Measurements from ENCODE around the gene NTNG1. TPM values are rescaled to one million over a fixed set of nuclear protein-coding genes. Genes with fewer than 3 reads are reported as not detected.
"Not testable (repeated sequence)": the region's sequence is repeated elsewhere in the genome, so short reads cannot be mapped to it uniquely, and the experiment has no call there.

The NTNG1 gene
- total RNA-seq, 1 donor from 2014 or later = not detected

GRCh38 chr1:107141491-107142126, 770 bp downstream of the NTNG1 start:
- intact Hi-C loops (cut with DNase I) = no loop called here
- no peak for DNase-seq (ENCODE audit: low spot score)

- DNase-seq (ENCODE audit: low spot score) = no peak
- intact Hi-C loops (cut with DNase I) = no loop called here
Observed at GRCh38 chr1:107142140-107142542, 1.3 kb downstream of the NTNG1 start.

GRCh38 chr1:107142666-107143065, 1.8 kb downstream of the NTNG1 start:
- intact Hi-C loops (cut with DNase I) = no loop called here
- DNase-seq (ENCODE audit: low spot score) = no peak

- intact Hi-C loops (cut with DNase I) = no loop called here
- no peak for DNase-seq (ENCODE audit: low spot score)
Observed at GRCh38 chr1:107145637-107146036, 4.8 kb downstream of the NTNG1 start.

GRCh38 chr1:107147843-107148242, 7.0 kb downstream of the NTNG1 start:
- no peak for DNase-seq (ENCODE audit: low spot score)
- intact Hi-C loops (cut with DNase I) = no loop called here

GRCh38 chr1:107149946-107150345, 9.1 kb downstream of the NTNG1 start:
- intact Hi-C loops (cut with DNase I) = no loop called here
- DNase-seq (ENCODE audit: low spot score) = no peak

GRCh38 chr1:107151295-107151694, 10.5 kb downstream of the NTNG1 start:
- intact Hi-C loops (cut with DNase I) = no loop called here
- DNase-seq (ENCODE audit: low spot score) = no peak

GRCh38 chr1:107152395-107152794, 11.6 kb downstream of the NTNG1 start:
- DNase-seq (ENCODE audit: low spot score) = no peak
- intact Hi-C loops (cut with DNase I) = no loop called here

GRCh38 chr1:107153014-107153413, 12.2 kb downstream of the NTNG1 start:
- no peak for DNase-seq (ENCODE audit: low spot score)
- intact Hi-C loops (cut with DNase I) = no loop called here

GRCh38 chr1:107158496-107158895, 17.7 kb downstream of the NTNG1 start:
- intact Hi-C loops (cut with DNase I) = no loop called here
- DNase-seq (ENCODE audit: low spot score) = no peak

- no peak for DNase-seq (ENCODE audit: low spot score)
- intact Hi-C loops (cut with DNase I) = no loop called here
Observed at GRCh38 chr1:107158991-107159390, 18.2 kb downstream of the NTNG1 start.

GRCh38 chr1:107162745-107163144, 21.9 kb downstream of the NTNG1 start:
- intact Hi-C loops (cut with DNase I) = no loop called here
- DNase-seq (ENCODE audit: low spot score) = no peak

- intact Hi-C loops (cut with DNase I); DNase-seq (ENCODE audit: low spot score): not testable (repeated sequence)
Observed at GRCh38 chr1:107164901-107165300, 24.1 kb downstream of the NTNG1 start.

- DNase-seq (ENCODE audit: low spot score) = no peak
- intact Hi-C loops (cut with DNase I) = no loop called here
Observed at GRCh38 chr1:107169615-107170014, 28.8 kb downstream of the NTNG1 start.

GRCh38 chr1:107171333-107171732, 30.5 kb downstream of the NTNG1 start:
- intact Hi-C loops (cut with DNase I) = no loop called here
- DNase-seq (ENCODE audit: low spot score) = no peak

GRCh38 chr1:107172450-107173170, 31.8 kb downstream of the NTNG1 start:
- intact Hi-C loops (cut with DNase I) = no loop called here
- DNase-seq (ENCODE audit: low spot score) = no peak

- intact Hi-C loops (cut with DNase I) = no loop called here
Observed at GRCh38 chr1:107175102-107175909, 34.5 kb downstream of the NTNG1 start.

GRCh38 chr1:107181253-107181969, 40.6 kb downstream of the NTNG1 start:
- intact Hi-C loops (cut with DNase I) = no loop called here
- no peak for DNase-seq (ENCODE audit: low spot score)

More at GRCh38 chr1:107175102-107175909, 34.5 kb downstream of the NTNG1 start:
- DNase-seq (ENCODE audit: low spot score) = no peak

GRCh38 chr1:107183011-107183410, 42.2 kb downstream of the NTNG1 start:
- DNase-seq (ENCODE audit: low spot score) = no peak
- intact Hi-C loops (cut with DNase I) = no loop called here

GRCh38 chr1:107184888-107185287, 44.0 kb downstream of the NTNG1 start:
- no peak for DNase-seq (ENCODE audit: low spot score)
- intact Hi-C loops (cut with DNase I) = no loop called here

Measured in cardiac septum (tissue), 1 donor.